Effector CD8-positive, alpha-beta T cell (primary cell): ENCODE data around the gene TMEM138.
A peak's percentile ranks its signal among the peaks of the same experiment; 100 is the strongest.

ENCODE experiments used
- DNase-seq: peaks from one replicate; lab custom pipeline; 2025; lab: John Stamatoyannopoulos, UW

Gene TMEM138

GRCh38 chr11:61341706-61342105 is 20.5 kb upstream of the TMEM138 start:
- no peak for DNase-seq

GRCh38 chr11:61342207-61342803 is 19.9 kb upstream of the TMEM138 start:
- DNase-seq = no peak

GRCh38 chr11:61343792-61344745 is 18.1 kb upstream of the TMEM138 start:
- no peak for DNase-seq

GRCh38 chr11:61345170-61345610 is 17.0 kb upstream of the TMEM138 start:
- DNase-seq = no peak

- DNase-seq = no peak
These were observed 16.0 kb upstream of the TMEM138 start for GRCh38 chr11:61345954-61346843.

GRCh38 chr11:61347916-61348461 is 14.2 kb upstream of the TMEM138 start:
- DNase-seq = no peak

GRCh38 chr11:61349189-61349751 is 12.9 kb upstream of the TMEM138 start:
- DNase-seq = no peak

- no peak for DNase-seq
These were observed 12.3 kb upstream of the TMEM138 start for GRCh38 chr11:61349916-61350315.

GRCh38 chr11:61350336-61350735 is 11.8 kb upstream of the TMEM138 start:
- DNase-seq = no peak

GRCh38 chr11:61350803-61351202 is 11.4 kb upstream of the TMEM138 start:
- no peak for DNase-seq

- no peak for DNase-seq
These were observed 10.1 kb upstream of the TMEM138 start for GRCh38 chr11:61352038-61352437.

GRCh38 chr11:61353131-61354067 is 8.8 kb upstream of the TMEM138 start:
- DNase-seq = no peak

GRCh38 chr11:61354208-61354607 is 8.0 kb upstream of the TMEM138 start:
- DNase-seq = no peak

GRCh38 chr11:61356706-61357105 is 5.5 kb upstream of the TMEM138 start:
- DNase-seq = no peak

- DNase-seq = no peak
These were observed 4.8 kb upstream of the TMEM138 start for GRCh38 chr11:61357233-61357893.

- DNase-seq = no peak
These were observed 4.3 kb upstream of the TMEM138 start for GRCh38 chr11:61357894-61358239.

GRCh38 chr11:61358566-61358965 is 3.6 kb upstream of the TMEM138 start:
- no peak for DNase-seq

- no peak for DNase-seq
These were observed 2.7 kb upstream of the TMEM138 start for GRCh38 chr11:61359516-61359915.

GRCh38 chr11:61361237-61361740 is 885 bp upstream of the TMEM138 start:
- no peak for DNase-seq

GRCh38 chr11:61362542-61362875 is 335 bp downstream of the TMEM138 start:
- DNase-seq = peak; percentile 30
